PC-3 (cell line): ENCODE results near the gene LRP2BP. TPM values are rescaled to one million over a fixed set of nuclear protein-coding genes. Genes with fewer than 3 reads are reported as not detected.

Source experiments
- ATAC-seq: fragments of 200-7000 bp; cut with Tn5 transposase; 2 replicates; pipeline ENCODE4 v1.9.1; 2020; ENCODE audit warnings: mild to moderate bottlenecking, moderate library complexity
- BruUV-seq: library from RNA; stranded (reverse); fragments of 400-500 nt; replicated peaks from 2 replicates; lab custom pipeline; 2021; lab: Mats Ljungman, UMichigan
- CTCF ChIA-PET: fragments of 300-600 bp; sonication (Branson Sonifier 250); formaldehyde crosslinking; loops from one replicate; lab custom pipeline; 2022; ENCODE audit warnings: antibody characterized with exemption; lab: Charles Lee
- POLR2A ChIA-PET: fragments of 300-600 bp; sonication (Branson Sonifier 250); formaldehyde crosslinking; loops from one replicate; lab custom pipeline; 2022; ENCODE audit warnings: antibody characterized with exemption; ENCODE audit not compliant: unreplicated experiment; lab: Charles Lee
- DNase-seq: peaks from one replicate; pipeline ENCODE4 v3.0.0-alpha.2; 2015
- H2AFZ ChIP-seq: fragments of 300-600 bp; sonication (generic); 2 replicates; pipeline ENCODE4 v1.6.0; 2016; ENCODE audit warnings: antibody characterized with exemption, low read length
- H3F3A ChIP-seq: fragments of 300-600 bp; sonication (generic); one replicate; pipeline ENCODE4 v1.6.0; 2017; ENCODE audit warnings: antibody characterized with exemption, low read length, control low read depth, mild to moderate bottlenecking; ENCODE audit not compliant: unreplicated experiment
- H3K27ac ChIP-seq: fragments of 300-600 bp; sonication (generic); 2 replicates; pipeline ENCODE4 v1.5.1; 2016; ENCODE audit warnings: mild to moderate bottlenecking, low read length
- H3K27me3 ChIP-seq: fragments of 300-600 bp; sonication (generic); 2 replicates; pipeline ENCODE4 v1.6.1; 2016; ENCODE audit warnings: low read length, mixed read lengths
- H3K36me3 ChIP-seq: fragments of 300-600 bp; sonication (generic); 2 replicates; pipeline ENCODE4 v1.6.1; 2016; ENCODE audit warnings: low read depth, mixed run types, low read length, mixed read lengths
- H3K4me1 ChIP-seq: fragments of 300-600 bp; sonication (generic); 2 replicates; pipeline ENCODE4 v1.5.1; 2016; ENCODE audit warnings: low read length; ENCODE audit not compliant: insufficient read depth
- H3K4me2 ChIP-seq: fragments of 300-600 bp; sonication (generic); 2 replicates; pipeline ENCODE4 v1.6.0; 2016; ENCODE audit warnings: low read length
- H3K4me3 ChIP-seq: fragments of 300-600 bp; sonication (generic); 2 replicates; pipeline ENCODE4 v1.5.1; 2016; ENCODE audit warnings: mild to moderate bottlenecking, low read length, mixed read lengths
- H3K79me2 ChIP-seq: fragments of 300-600 bp; sonication (generic); 2 replicates; pipeline ENCODE4 v1.6.1; 2017; ENCODE audit warnings: low read length, mixed read lengths
- H3K9ac ChIP-seq: fragments of 300-600 bp; sonication (generic); 2 replicates; pipeline ENCODE4 v1.6.0; 2016; ENCODE audit warnings: mild to moderate bottlenecking, low read length
- H3K9me2 ChIP-seq: fragments of 300-600 bp; sonication (generic); replicated peaks from 2 replicates; pipeline ENCODE4 v1.6.1; 2016; ENCODE audit warnings: mixed run types, low read length, mixed read lengths
- H3K9me3 ChIP-seq: fragments of 300-600 bp; sonication (generic); 2 replicates; pipeline ENCODE4 v1.6.1; 2016; ENCODE audit warnings: low read length, mixed read lengths
- H4K20me1 ChIP-seq: fragments of 300-600 bp; sonication (generic); 2 replicates; pipeline ENCODE4 v1.6.1; 2016; ENCODE audit warnings: low read length, mixed read lengths
- CTCF ChIP-seq: fragments of 300-600 bp; sonication (generic); conservative IDR thresholded peaks from 2 replicates; pipeline ENCODE4 v1.5.1; 2017; ENCODE audit warnings: antibody characterized with exemption, low read depth, mild to moderate bottlenecking, low read length
- EZH2 ChIP-seq: fragments of 300-600 bp; sonication (generic); IDR thresholded peaks from one replicate; pipeline ENCODE4 v1.6.1; 2017; ENCODE audit warnings: antibody characterized with exemption, mild to moderate bottlenecking, low read length; ENCODE audit not compliant: unreplicated experiment
- EZH2phosphoT487 ChIP-seq: fragments of 300-600 bp; sonication (generic); IDR thresholded peaks from 2 replicates; pipeline ENCODE4 v1.6.1; 2018; ENCODE audit warnings: mild to moderate bottlenecking, antibody characterized with exemption, low read length, borderline replicate concordance
- intact Hi-C: fragments of 100-400 bp; cut with micrococcal nuclease; formaldehyde crosslinking; loops from 2 replicates; pipeline ENCODE4 v1.9.0; 2023
- total RNA-seq: library from RNA; depleted of rRNA; stranded (reverse); fragments of >200 nt; gene quantifications from 2 replicates; pipeline ENCODE4 v1.2.3, GENCODE V29; 2014

The LRP2BP gene
- total RNA-seq, 1 experiment from 2014 or later: 0.44 TPM

GRCh38 chr4:185323606-185324005 lies 72.1 kb downstream of the LRP2BP start:
- Histone ChIP-seq H3K79me2 (no peaks in the 10 kb centered on the region), H2AFZ (no peak overlapping the region), H3K27ac (no peak overlapping the region), H3K9me3 (no peaks in the 10 kb centered on the region), H3F3A (no peaks in the 10 kb centered on the region), H3K4me1 (peaks cover 13% of the 10 kb centered on the region), H3K36me3 (no peaks in the 10 kb centered on the region), H3K9me2 (no peaks in the 10 kb centered on the region), H3K27me3 (no peaks in the 10 kb centered on the region), H4K20me1 (no peaks in the 10 kb centered on the region), H3K4me2 (no peak overlapping the region), H3K4me3 (no peak overlapping the region), H3K9ac (no peak overlapping the region)
- POLR2A ChIA-PET: no interaction called here
- CTCF ChIA-PET: no interaction called here
- peak; percentile 12 for DNase-seq
- ATAC-seq: no peak; the same call in 1 of the 2 replicates
- BruUV-seq: no TSS peak
- intact Hi-C loops: no loop called here
- TF ChIP-seq EZH2phosphoT487: no peak
- no peak for TF ChIP-seq CTCF
- TF ChIP-seq EZH2: no peak

GRCh38 chr4:185322803-185323202 lies 72.9 kb downstream of the LRP2BP start:
- no peak overlapping the region for H3K9ac ChIP-seq
- TF ChIP-seq EZH2phosphoT487: no peak
- no peak for TF ChIP-seq CTCF
- no peak for TF ChIP-seq EZH2
- H3K9me2 ChIP-seq: no peaks in the 10 kb centered on the region
- intact Hi-C loops: no loop called here
- no peaks in the 10 kb centered on the region for H3F3A ChIP-seq
- H3K4me3 ChIP-seq: no peak overlapping the region
- no peaks in the 10 kb centered on the region for H3K36me3 ChIP-seq
- POLR2A ChIA-PET: no interaction called here
- DNase-seq (no peak), ATAC-seq (no peak)
- H3K4me1 ChIP-seq: peaks cover 15% of the 10 kb centered on the region
- no peak overlapping the region for H3K4me2 ChIP-seq
- H2AFZ ChIP-seq: no peak overlapping the region
- CTCF ChIA-PET: interaction anchor here (0.6 kb wide), 1 partner anchor 23 kb away, joined by 3 read pairs; no protein-coding TSS in a partner anchor
- H3K79me2 ChIP-seq: no peaks in the 10 kb centered on the region
- BruUV-seq: no TSS peak
- H3K27me3 ChIP-seq: no peaks in the 10 kb centered on the region
- no peak overlapping the region for H3K27ac ChIP-seq
- no peaks in the 10 kb centered on the region for H4K20me1 ChIP-seq
- H3K9me3 ChIP-seq: no peaks in the 10 kb centered on the region

- Histone ChIP-seq H3K9me2 (no peaks in the 10 kb centered on the region), H3K9ac (no peak overlapping the region), H2AFZ (no peak overlapping the region), H4K20me1 (no peaks in the 10 kb centered on the region), H3K27me3 (no peaks in the 10 kb centered on the region), H3K4me1 (peaks cover 9% of the 10 kb centered on the region), H3K36me3 (no peaks in the 10 kb centered on the region), H3F3A (no peaks in the 10 kb centered on the region), H3K4me3 (no peak overlapping the region), H3K79me2 (no peaks in the 10 kb centered on the region), H3K4me2 (no peak overlapping the region), H3K27ac (no peak overlapping the region), H3K9me3 (no peaks in the 10 kb centered on the region)
- no TSS peak for BruUV-seq
- POLR2A ChIA-PET: interaction anchor here (0.6 kb wide), 1 partner anchor 106 kb away, joined by 3 read pairs; no protein-coding TSS in a partner anchor
- ATAC-seq (no peak; the same call in 1 of the 2 replicates), DNase-seq (peak; percentile 32)
- TF ChIP-seq EZH2 (no peak), CTCF (no peak), EZH2phosphoT487 (no peak)
- CTCF ChIA-PET: no interaction called here
- intact Hi-C loops: loop anchor here (1.0 kb wide), 1 partner anchor 12 kb away; no protein-coding TSS in a partner anchor
Observed at GRCh38 chr4:185318679-185319078, 77.0 kb downstream of the LRP2BP start.
